ENCODE measurements around the gene EFNA5.

DNA sequence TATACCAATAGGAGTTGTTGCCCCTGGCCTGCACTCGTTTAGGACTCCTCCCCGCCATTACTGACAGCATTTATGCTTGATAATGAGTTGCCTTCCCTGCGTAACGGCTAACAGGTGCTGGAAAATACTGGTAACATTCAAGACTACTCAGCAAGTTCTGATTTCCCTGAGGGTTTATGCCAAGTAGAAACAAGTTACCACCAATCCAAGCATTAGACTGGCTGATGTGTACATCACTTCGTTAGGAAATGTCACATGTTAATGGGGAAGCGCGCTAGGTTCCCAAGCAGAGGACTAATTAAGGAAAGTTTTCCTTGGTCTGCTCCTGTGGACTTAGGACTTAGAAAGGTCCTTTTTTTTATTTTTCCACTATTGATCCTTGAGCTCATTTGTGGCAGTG lies 302.1 kb downstream of the EFNA5 start:
- TF ChIP-seq EZH2 (IDR thresholded peaks at IDR 0.05; ENCODE audit: borderline replicate concordance, insufficient read depth, low read length, poor library complexity, severe bottlenecking) (no peak), EP300 (conservative IDR thresholded peaks at IDR 0.05; ENCODE audit: poor library complexity, severe bottlenecking) (no peak), RAD21 (conservative IDR thresholded peaks at IDR 0.05) (no peak), POLR2AphosphoS5 (IDR thresholded peaks at IDR 0.05) (no peak), SMC3 (conservative IDR thresholded peaks at IDR 0.05; ENCODE audit: poor library complexity) (no peak)
- TF ChIP-seq, protein P1, sequence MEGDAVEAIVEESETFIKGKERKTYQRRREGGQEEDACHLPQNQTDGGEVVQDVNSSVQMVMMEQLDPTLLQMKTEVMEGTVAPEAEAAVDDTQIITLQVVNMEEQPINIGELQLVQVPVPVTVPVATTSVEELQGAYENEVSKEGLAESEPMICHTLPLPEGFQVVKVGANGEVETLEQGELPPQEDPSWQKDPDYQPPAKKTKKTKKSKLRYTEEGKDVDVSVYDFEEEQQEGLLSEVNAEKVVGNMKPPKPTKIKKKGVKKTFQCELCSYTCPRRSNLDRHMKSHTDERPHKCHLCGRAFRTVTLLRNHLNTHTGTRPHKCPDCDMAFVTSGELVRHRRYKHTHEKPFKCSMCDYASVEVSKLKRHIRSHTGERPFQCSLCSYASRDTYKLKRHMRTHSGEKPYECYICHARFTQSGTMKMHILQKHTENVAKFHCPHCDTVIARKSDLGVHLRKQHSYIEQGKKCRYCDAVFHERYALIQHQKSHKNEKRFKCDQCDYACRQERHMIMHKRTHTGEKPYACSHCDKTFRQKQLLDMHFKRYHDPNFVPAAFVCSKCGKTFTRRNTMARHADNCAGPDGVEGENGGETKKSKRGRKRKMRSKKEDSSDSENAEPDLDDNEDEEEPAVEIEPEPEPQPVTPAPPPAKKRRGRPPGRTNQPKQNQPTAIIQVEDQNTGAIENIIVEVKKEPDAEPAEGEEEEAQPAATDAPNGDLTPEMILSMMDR (IDR thresholded peaks at IDR 0.05; ENCODE audit: poor library complexity, severe bottlenecking), result no peak
- TF ChIP-seq, protein P2, sequence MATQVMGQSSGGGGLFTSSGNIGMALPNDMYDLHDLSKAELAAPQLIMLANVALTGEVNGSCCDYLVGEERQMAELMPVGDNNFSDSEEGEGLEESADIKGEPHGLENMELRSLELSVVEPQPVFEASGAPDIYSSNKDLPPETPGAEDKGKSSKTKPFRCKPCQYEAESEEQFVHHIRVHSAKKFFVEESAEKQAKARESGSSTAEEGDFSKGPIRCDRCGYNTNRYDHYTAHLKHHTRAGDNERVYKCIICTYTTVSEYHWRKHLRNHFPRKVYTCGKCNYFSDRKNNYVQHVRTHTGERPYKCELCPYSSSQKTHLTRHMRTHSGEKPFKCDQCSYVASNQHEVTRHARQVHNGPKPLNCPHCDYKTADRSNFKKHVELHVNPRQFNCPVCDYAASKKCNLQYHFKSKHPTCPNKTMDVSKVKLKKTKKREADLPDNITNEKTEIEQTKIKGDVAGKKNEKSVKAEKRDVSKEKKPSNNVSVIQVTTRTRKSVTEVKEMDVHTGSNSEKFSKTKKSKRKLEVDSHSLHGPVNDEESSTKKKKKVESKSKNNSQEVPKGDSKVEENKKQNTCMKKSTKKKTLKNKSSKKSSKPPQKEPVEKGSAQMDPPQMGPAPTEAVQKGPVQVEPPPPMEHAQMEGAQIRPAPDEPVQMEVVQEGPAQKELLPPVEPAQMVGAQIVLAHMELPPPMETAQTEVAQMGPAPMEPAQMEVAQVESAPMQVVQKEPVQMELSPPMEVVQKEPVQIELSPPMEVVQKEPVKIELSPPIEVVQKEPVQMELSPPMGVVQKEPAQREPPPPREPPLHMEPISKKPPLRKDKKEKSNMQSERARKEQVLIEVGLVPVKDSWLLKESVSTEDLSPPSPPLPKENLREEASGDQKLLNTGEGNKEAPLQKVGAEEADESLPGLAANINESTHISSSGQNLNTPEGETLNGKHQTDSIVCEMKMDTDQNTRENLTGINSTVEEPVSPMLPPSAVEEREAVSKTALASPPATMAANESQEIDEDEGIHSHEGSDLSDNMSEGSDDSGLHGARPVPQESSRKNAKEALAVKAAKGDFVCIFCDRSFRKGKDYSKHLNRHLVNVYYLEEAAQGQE (IDR thresholded peaks at IDR 0.05; ENCODE audit: borderline replicate concordance), result no peak

Measured in neural cell (in vitro differentiated cells).